Chondrocyte (in vitro differentiated cells): Measurements from ENCODE around the gene AMACR. TPM values are rescaled to one million over a fixed set of nuclear protein-coding genes. Genes with fewer than 3 reads are reported as not detected.
"Not testable (repeated sequence)": the region's sequence is repeated elsewhere in the genome, so short reads cannot be mapped to it uniquely, and the experiment has no call there.

ENCODE experiments used
- DNase-seq: peaks from one replicate; pipeline ENCODE4 v3.0.0; 2021; ENCODE audit warnings: mixed read lengths, low spot score
- H3K27ac Mint-ChIP-seq: one replicate; pipeline ENCODE4 v1.8.0; 2021; ENCODE audit warnings: mild to moderate bottlenecking, moderate library complexity, mixed read lengths; ENCODE audit not compliant: unreplicated experiment
- H3K27me3 Mint-ChIP-seq: 2 replicates; pipeline ENCODE4 v1.8.0; 2021; ENCODE audit warnings: low read depth, mixed read lengths
- H3K36me3 Mint-ChIP-seq: 2 replicates; pipeline ENCODE4 v1.8.0; 2021; ENCODE audit warnings: low read depth, mixed read lengths
- H3K4me1 Mint-ChIP-seq: 2 replicates; pipeline ENCODE4 v1.8.0; 2021; ENCODE audit warnings: low read depth, mild to moderate bottlenecking, mixed read lengths
- H3K4me3 Mint-ChIP-seq: one replicate; pipeline ENCODE4 v1.8.0; 2021; ENCODE audit warnings: mild to moderate bottlenecking, moderate library complexity, mixed read lengths; ENCODE audit not compliant: unreplicated experiment
- H3K9me3 Mint-ChIP-seq: 2 replicates; pipeline ENCODE4 v1.8.0; 2021; ENCODE audit warnings: low read depth, mixed read lengths
- CTCF ChIP-seq: fragments of 200-600 bp; sonication (generic); IDR thresholded peaks from 2 replicates; pipeline ENCODE4 v1.5.0; 2021; ENCODE audit warnings: antibody characterized with exemption, mild to moderate bottlenecking, moderate library complexity
- total RNA-seq: library from RNA; stranded (reverse); gene quantifications from 3 replicates; pipeline ENCODE4 v1.2.1, GENCODE V29; 2021

Gene AMACR
- total RNA-seq, 1 donor from 2014 or later = 15.3 TPM

GRCh38 chr5:34013547-34013946 lies 5.7 kb upstream of the AMACR start:
- Mint-ChIP-seq H3K36me3 (no peaks in the 10 kb centered on the region), H3K27me3 (no peaks in the 10 kb centered on the region), H3K4me1 (peaks cover 19% of the 10 kb centered on the region), H3K27ac (no peak overlapping the region), H3K4me3 (no peak overlapping the region), H3K9me3 (no peaks in the 10 kb centered on the region)
- no peak for DNase-seq
- no peak for TF ChIP-seq CTCF

GRCh38 chr5:34012791-34013190 lies 4.9 kb upstream of the AMACR start:
- Mint-ChIP-seq H3K27me3 (no peaks in the 10 kb centered on the region), H3K9me3 (no peaks in the 10 kb centered on the region), H3K27ac (peak overlapping the region; percentile 1), H3K36me3 (no peaks in the 10 kb centered on the region), H3K4me1 (peaks cover 22% of the 10 kb centered on the region), H3K4me3 (no peak overlapping the region)
- DNase-seq = no peak
- TF ChIP-seq CTCF = no peak

- no peaks in the 10 kb centered on the region for H3K36me3 Mint-ChIP-seq
- peaks cover 31% of the 10 kb centered on the region for H3K4me1 Mint-ChIP-seq
- no peak for TF ChIP-seq CTCF
- no peak for DNase-seq
- H3K27ac Mint-ChIP-seq = no peak overlapping the region
- H3K27me3 Mint-ChIP-seq = no peaks in the 10 kb centered on the region
- no peak overlapping the region for H3K4me3 Mint-ChIP-seq
- no peaks in the 10 kb centered on the region for H3K9me3 Mint-ChIP-seq
These were observed 3.7 kb upstream of the AMACR start for GRCh38 chr5:34011536-34011935.

- H3K36me3 Mint-ChIP-seq, H3K27me3 Mint-ChIP-seq, H3K4me3 Mint-ChIP-seq, DNase-seq, H3K27ac Mint-ChIP-seq, H3K9me3 Mint-ChIP-seq: not testable (repeated sequence)
- H3K4me1 Mint-ChIP-seq = peaks cover 44% of the 10 kb centered on the region
These were observed 2.3 kb upstream of the AMACR start for GRCh38 chr5:34010146-34010545.

GRCh38 chr5:34009610-34010009 lies 1.8 kb upstream of the AMACR start:
- no peak for DNase-seq
- no peaks in the 10 kb centered on the region for H3K36me3 Mint-ChIP-seq
- TF ChIP-seq CTCF = no peak
- H3K27ac Mint-ChIP-seq = no peak overlapping the region
- no peaks in the 10 kb centered on the region for H3K27me3 Mint-ChIP-seq
- H3K4me3 Mint-ChIP-seq = no peak overlapping the region
- no peaks in the 10 kb centered on the region for H3K9me3 Mint-ChIP-seq
- H3K4me1 Mint-ChIP-seq = peaks cover 42% of the 10 kb centered on the region

GRCh38 chr5:34008802-34009201 lies 952 bp upstream of the AMACR start:
- TF ChIP-seq CTCF = no peak
- Mint-ChIP-seq H3K4me1 (peaks cover 49% of the 10 kb centered on the region), H3K9me3 (no peaks in the 10 kb centered on the region), H3K4me3 (peak overlapping the region; percentile 87), H3K27me3 (no peaks in the 10 kb centered on the region), H3K27ac (peak overlapping the region; percentile 90), H3K36me3 (peaks cover 2% of the 10 kb centered on the region)
- no peak for DNase-seq
